Stimulated activated CD4-positive, alpha-beta T cell treated with anti-CD3 and anti-CD28 coated beads, TNF-alpha, amount 100 ng/mL, for 48 hours (primary cell): ENCODE results near the gene TNFRSF21.
"Not testable (repeated sequence)": the region's sequence is repeated elsewhere in the genome, so short reads cannot be mapped to it uniquely, and the experiment has no call there.

Source experiments
- DNase-seq, 3 donors: peaks; one replicate each; pipeline ENCODE4 v3.0.0-alpha.2; 2020; ENCODE audit warnings: low read depth in 3 of 3

Gene TNFRSF21

DNA sequence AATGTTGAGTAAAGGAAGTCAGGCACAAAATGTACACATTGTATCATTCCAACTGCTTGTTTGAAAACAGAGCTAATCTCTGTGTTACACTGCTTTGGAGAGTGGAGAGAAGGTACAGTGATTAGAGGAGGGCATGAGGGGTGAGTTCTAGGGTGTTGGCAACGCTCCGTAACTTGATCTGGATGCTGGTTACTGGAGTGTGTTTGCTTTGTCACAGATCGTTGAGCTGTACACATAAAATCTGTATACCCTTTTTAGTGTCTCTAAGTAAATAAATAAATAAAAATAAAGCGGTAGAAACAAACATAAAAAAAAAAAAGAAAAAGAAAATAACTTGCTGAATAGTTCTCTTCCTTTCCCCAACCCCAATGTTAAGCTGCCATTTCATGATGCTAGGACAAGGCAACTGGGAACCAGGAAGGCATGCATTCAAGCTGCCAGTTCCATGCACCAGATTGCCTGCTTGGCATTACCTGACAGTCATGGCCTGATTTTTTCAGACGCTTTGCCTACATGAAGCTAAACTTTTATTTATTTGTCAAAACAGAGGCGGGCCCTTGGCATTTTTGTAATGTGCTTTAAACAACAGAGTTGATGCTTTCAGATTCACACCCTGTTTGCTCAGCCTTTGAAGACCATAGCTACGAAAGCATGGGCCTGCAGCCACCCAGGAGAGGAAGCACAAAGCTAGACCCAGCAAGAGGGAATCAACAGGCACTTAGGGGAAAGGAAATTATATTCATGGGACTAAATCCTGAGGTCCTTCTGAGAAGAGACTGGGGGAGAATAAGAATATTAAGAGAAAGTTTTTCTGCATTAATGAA, 21.2 kb downstream of the TNFRSF21 start:
- no peak for DNase-seq

DNA sequence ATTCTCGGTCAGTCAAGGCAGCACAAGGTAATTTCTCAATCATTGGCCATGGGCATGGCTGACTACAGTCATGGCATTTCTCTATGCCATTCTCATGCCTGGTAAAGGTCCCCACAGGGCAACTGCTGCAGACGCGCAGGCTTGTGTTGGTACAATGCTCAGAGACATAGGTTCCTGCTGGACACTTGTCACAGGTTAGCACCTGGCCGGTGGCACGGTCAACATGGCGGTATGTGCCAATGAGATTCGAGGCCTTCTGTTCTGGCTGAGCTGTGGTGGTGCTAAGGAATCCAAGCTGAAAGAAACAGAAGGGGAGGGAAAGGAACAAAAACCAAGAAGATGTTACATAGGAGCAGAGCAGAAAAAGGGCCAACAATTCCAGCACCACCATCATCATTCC, 23.4 kb downstream of the TNFRSF21 start:
- DNase-seq = no peak

- no peak for DNase-seq
These were observed 25.7 kb downstream of the TNFRSF21 start for GRCh38 chr6:47283993-47284392.

DNA sequence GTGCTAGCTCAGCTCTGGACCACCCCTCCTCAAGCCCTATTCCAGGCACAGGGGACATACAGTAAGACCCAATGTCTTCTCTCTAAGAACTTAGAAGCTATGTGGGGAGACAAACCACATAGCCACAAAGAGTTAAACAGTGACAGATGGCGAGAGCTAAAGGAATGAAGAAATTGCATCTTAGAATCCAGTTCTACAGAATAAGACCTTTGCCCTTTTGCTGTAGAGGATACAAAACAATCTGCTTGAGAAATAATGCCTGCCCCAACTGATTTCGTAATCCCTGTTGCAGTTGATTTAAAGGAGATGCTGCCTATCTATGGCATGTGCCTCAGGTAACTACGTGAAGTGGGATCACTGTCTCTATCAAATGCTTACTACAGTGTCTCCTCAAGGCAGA, 31.2 kb downstream of the TNFRSF21 start:
- DNase-seq = no peak

DNA sequence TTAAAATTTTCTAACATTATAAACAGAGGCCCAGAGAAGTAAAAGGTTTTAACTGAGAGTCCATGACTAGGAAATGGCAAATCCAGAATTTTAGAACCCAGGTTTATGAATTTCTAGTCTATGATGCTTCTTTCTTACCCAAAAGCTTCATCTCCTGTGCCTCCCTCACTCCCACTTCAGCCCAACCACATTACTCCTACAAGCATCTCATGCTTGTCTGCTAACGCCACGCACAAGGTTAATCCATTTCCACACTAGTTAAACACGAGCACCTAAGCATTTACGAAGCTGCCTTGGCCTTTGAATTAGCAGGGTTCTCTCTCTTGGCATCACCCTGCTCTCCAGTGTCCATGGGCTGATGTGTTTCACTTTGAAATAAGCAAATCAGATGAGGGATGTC, 32.0 kb downstream of the TNFRSF21 start:
- no peak for DNase-seq

DNA sequence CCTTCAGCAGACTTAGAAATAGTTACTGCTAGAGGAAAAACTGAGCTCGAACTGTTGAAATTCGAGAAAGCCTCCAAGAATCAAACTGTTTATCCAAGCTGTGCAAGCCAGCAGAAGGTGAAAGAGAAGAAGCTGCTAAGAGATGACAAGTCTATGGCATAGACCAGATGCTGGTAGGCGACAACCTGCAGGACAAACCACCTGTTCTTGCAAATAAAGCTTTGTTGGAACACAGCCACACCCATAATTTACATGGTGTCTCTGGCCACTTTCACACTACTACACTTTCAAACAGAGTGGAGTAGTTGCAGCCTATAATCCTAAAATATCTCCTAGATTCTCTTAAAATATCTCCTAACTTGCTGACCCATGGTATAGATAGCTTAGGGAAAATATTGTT, 33.3 kb downstream of the TNFRSF21 start:
- no peak for DNase-seq

DNA sequence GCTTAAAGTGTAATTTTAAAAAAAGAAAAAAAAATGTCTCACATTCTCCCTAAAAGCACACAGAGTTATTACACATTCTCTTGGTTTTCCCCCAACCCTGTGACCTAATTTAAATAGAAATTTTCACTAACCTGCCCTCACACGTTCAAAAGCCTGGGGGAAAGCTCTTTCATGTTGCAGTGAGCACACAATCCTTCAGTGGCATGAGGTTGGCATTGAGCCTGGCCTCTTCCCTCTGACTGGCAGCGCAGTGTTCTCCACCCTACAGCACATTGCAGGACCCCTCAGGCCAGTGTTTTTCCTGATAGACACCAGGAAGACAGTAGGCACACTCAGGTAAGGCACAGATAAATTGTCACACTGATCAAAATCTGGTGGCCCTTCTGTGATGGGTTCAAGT, 34.1 kb downstream of the TNFRSF21 start:
- DNase-seq = no peak

GRCh38 chr6:47275132-47275531, 34.6 kb downstream of the TNFRSF21 start:
- DNase-seq = not testable (repeated sequence)

- DNase-seq = no peak
These were observed 41.0 kb downstream of the TNFRSF21 start for GRCh38 chr6:47268572-47269187.

GRCh38 chr6:47267301-47267700, 42.4 kb downstream of the TNFRSF21 start:
- DNase-seq = no peak

DNA sequence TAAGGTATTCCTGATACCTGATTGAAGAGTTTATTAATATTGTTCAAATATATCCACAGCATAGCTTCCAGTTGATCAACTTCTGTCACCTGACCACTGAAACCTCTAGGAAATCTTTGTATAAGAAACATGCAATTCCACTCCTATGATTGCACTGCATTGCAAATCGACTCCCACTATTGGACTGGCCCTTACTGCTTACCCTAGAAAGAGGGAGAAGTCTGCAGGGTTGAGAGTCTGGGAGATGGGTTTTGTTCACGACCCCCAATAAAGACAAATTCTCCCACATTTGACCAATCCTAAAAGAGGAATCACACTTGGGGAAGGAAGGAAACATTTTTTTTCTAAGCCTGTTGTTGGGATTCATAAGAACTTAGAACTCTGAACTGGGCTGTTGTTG, 43.7 kb downstream of the TNFRSF21 start:
- DNase-seq = no peak

- DNase-seq = no peak
These were observed 44.9 kb downstream of the TNFRSF21 start for GRCh38 chr6:47264775-47265184.

DNA sequence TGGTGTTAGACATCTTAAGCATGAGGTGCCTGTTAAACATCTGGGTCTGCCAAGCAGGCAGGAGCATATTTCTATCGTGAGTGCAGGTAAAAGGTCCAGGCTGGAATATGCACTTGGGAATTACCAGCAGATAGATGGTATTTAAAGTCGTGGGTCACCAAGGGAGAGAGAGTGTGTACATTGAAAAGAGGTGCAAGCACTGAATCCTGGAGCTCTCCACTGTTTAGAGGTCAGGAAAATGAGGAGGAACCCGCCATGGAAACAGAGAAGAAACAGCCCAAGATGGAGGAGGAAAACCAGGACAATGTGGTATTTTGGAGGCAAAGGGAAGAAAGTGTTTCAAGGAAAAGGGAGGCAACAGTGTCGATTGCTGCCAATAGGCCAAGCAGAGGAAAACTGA, 46.4 kb downstream of the TNFRSF21 start:
- no peak for DNase-seq

GRCh38 chr6:47262231-47262630, 47.5 kb downstream of the TNFRSF21 start:
- no peak for DNase-seq

DNA sequence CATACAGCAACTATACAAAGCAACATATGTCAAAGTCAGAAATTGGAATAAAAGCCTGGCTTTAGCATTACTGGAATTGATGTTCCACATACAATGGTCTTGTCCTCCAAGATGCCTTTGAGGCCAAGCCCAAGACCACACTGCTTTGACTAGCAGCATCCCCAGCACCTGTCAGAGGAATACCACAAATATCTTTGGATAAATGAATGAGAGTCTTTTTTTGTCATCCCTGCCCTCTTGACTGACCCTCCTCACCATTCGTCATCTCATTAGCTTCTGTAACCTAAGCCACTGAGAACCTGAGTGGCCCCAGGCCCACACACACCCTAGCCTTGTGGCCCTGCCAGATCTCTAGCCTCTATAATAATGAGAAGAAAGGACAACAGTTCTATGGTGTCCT, 48.5 kb downstream of the TNFRSF21 start:
- no peak for DNase-seq

DNA sequence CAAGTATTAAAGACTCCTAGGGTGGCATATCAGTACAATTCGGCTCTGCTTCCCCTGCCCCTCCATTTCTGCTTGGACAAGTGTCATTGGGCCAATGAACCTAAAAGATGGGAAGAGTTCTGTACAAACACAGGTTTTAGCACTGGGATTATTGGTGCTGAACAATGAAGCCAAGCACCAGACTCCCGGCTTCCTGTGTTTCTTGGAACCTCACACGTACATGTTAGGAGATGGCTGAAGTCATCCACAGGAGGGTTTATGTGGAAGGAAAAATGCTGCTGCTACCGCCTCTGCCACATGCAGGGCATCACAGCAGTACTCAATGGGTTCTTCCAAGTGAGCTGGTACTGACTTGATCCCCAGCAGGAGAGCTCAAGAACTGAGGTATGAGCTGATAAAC, 49.7 kb downstream of the TNFRSF21 start:
- DNase-seq = no peak

DNA sequence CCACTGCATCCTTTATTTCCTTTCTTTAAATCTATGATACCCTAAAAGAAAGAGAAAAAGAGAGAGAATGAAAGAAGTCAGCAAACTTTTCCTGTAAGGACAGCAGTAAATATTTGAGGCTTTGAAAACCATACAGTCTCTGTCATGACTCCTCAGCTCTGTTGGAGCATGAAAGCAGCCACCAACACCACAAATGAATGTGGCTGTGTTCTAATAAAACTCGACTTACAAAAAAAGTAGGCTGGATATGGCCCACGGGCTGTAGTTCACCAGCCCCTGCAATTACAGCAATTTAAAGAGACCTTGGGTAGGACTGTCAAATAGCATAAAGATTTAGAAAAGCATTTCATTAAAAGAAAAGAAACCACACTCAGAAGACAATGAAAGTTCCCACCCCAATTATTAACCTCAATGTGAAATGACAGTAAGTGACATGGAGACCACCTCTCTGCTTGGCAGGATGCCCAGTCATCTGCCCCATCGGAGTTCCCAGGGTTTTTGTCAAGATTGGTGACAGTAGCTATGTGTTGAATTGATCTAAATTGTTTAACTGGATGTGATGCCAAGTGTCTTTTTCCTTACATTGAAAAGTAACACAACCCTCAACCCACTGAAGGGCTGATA, 50.9 kb downstream of the TNFRSF21 start:
- no peak for DNase-seq

GRCh38 chr6:47256981-47257730, 52.5 kb downstream of the TNFRSF21 start:
- DNase-seq = no peak

DNA sequence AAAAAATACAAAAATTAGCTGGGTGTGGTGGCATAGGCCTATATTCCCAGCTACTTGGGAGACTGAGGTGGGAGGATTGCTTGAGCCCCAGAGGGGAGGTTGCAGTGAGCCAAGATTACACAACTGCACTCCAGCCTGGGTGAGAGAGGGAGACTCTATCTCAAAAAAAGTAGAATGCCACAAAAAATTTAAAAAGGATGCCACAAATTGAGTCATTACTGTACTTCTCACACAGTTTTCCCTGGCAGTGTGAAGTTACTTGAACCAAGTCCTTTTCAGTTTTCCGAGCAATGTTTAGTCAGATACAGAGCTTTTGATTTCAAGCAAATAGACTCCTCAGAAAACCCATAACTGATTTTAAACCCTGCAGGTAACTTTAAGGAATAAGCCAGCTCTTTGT, 53.3 kb downstream of the TNFRSF21 start:
- no peak for DNase-seq

- DNase-seq = no peak
These were observed 54.8 kb downstream of the TNFRSF21 start for GRCh38 chr6:47254906-47255305.

- DNase-seq = no peak
These were observed 55.7 kb downstream of the TNFRSF21 start for GRCh38 chr6:47254051-47254450.

DNA sequence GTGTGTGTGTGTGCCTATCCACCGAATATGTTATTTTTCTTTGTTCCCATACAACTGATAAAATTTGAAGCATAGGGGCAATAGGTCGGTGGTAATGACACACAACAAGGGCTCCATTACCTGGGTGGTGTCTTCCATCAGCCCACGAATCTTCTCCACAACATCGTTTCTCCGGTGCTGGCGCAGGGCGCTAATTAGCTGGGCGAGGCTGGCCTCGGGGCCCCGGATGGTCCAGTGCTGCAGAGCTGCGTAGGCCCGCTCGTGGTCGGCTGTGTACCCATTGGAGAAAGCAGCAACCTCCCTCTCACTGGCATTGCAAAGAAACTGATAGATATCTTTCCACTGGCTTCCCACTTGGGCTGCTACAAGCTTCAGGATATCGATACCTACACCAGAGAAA, 56.6 kb downstream of the TNFRSF21 start:
- no peak for DNase-seq
